Hepatic stellate cell (primary cell): ENCODE data around the gene LVRN.
A peak's percentile ranks its signal among the peaks of the same experiment; 100 is the strongest.
"Not testable (repeated sequence)": the region's sequence is repeated elsewhere in the genome, so short reads cannot be mapped to it uniquely, and the experiment has no call there.

Source experiments
- DNase-seq: peaks from one replicate; pipeline ENCODE4 v3.0.0; 2011; ENCODE audit warnings: low spot score

LVRN gene, protein sequence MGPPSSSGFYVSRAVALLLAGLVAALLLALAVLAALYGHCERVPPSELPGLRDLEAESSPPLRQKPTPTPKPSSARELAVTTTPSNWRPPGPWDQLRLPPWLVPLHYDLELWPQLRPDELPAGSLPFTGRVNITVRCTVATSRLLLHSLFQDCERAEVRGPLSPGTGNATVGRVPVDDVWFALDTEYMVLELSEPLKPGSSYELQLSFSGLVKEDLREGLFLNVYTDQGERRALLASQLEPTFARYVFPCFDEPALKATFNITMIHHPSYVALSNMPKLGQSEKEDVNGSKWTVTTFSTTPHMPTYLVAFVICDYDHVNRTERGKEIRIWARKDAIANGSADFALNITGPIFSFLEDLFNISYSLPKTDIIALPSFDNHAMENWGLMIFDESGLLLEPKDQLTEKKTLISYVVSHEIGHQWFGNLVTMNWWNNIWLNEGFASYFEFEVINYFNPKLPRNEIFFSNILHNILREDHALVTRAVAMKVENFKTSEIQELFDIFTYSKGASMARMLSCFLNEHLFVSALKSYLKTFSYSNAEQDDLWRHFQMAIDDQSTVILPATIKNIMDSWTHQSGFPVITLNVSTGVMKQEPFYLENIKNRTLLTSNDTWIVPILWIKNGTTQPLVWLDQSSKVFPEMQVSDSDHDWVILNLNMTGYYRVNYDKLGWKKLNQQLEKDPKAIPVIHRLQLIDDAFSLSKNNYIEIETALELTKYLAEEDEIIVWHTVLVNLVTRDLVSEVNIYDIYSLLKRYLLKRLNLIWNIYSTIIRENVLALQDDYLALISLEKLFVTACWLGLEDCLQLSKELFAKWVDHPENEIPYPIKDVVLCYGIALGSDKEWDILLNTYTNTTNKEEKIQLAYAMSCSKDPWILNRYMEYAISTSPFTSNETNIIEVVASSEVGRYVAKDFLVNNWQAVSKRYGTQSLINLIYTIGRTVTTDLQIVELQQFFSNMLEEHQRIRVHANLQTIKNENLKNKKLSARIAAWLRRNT

DNA sequence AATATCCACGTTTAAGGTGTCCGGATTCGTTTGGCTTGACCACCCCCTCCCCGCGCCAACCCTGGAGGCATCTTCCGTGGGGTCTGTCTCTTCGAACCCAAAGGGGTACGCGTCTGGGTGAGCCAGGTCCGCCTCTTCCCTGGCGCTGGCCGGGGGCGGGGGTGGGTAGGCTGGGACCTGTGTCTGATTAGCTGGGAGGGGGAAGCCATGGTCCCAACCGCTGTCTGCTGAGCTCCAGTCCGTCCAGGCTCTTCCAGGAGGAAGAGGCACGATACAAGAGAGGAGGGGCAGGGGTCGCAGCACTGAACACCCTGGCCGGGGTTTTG lies at the start of gene LVRN:
Gene LVRN (plus strand): TSS at position 237 of the 326 bp plus-strand sequence. CDS start 143 bp downstream, outside the sequence.
- no peak for DNase-seq

DNA sequence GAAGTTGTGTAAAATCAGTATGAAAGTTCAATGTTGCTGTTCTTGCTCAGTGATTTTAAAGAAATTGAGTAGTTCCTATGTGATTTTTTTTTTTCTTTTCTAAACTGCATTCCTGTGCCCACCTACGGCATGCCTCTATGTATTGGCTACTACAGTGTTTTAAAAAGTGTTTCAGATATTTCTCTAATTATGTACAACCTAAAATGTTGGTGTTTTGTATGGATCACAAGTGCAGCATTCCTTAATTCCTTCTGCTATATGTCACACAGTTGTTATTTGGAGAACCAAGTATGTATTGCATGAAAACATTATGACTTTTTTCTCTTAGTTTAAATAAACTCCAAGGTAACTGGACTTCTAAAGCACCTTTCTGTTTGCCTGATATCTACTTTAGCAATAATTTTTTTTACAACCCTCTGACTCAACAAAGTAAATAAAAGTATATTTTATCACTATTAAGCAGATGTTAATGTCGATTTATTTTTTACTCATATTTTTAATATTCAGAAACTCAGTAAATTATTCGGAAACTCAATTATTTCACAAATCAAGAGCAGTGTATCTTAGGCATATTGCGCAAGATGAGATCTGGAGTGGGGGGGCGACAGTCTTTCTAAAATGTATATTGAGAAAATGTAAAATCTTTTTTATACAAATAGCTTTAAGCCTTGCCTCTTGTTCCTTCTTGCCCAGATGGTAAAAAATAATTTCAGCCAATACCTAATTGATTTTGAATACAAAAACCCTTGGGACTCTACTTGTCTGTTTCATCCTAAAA lies 48.5 kb upstream of the LVRN start:
- DNase-seq, result not testable (repeated sequence)

DNA sequence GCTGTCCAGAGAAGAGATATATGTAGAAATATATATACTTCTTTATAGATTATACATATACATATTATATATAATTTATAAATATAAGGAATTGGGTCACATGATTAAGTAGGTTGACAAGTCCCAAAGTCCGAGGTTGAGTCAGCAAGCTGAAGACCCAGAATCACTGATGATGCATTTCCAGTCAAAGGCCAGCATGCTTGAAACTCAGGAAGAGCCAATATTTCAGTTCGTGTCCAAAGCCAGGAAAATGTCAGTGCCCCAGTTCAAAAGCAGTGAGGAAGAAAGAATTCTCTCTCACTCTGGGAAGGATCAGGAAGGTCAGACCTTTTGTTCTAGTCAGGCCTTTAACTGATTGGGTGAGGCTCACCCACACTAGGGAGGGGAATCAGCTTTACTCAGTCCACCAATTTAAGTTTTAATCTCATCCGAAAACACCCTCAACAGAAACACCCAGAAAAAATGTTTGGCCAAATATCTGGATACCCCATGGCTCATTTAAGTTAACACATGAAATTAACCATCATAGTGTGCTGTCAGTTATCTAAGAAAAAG lies 42.0 kb upstream of the LVRN start:
- DNase-seq, result no peak

DNA sequence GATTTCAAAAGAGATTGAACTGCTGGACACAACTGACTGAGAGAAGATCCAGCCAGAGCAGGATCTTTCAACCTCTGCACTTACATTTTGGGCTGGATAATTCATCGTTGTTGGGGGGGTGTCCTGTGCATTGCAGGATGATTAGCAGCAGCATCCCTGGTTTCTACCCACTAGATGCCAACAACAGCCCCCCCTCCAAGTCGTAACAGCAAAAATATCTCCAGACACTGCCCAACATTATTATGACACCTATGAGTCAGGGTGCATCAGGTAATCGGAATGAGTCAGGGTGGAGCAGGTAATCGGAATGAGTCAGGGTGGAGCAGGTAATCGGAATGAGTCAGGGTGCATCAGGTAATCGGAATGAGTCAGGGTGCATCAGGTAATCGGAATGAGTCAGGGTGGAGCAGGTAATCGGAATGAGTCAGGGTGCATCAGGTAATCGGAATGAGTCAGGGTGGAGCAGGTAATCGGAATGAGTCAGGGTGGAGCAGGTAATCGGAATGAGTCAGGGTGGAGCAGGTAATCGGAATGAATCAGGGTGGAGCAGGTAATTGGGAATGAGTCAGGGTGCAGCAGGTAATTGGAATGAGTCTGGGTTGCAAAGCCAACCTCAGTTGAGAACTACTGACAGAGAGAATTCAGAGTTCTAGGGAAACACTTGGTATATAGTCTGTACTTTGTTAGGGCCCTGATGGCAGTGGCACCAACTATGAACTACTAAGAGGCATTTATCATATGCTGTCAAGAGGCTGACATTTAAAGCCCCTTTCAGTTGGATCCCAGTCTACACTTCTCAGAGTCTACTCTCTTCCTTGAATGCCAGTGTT lies 33.5 kb upstream of the LVRN start:
- not testable (repeated sequence) for DNase-seq

DNA sequence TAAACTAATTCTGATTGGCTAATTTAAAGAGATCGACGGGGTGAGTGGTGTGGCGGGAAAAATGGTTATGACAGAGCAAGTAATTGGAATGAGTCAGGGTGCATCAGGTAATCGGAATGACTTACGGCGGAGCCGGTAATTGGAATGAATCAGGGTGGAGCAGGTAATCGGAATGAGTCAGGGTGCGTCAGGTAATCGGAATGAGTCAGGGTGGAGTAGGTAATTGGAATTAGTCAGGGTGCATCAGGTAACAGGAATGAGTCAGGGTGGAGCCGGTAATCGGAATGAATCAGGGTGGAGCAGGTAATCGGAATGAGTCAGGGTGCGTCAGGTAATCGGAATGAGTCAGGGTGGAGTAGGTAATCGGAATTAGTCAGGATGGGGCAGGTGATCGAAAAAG lies 32.1 kb upstream of the LVRN start:
- not testable (repeated sequence) for DNase-seq

DNA sequence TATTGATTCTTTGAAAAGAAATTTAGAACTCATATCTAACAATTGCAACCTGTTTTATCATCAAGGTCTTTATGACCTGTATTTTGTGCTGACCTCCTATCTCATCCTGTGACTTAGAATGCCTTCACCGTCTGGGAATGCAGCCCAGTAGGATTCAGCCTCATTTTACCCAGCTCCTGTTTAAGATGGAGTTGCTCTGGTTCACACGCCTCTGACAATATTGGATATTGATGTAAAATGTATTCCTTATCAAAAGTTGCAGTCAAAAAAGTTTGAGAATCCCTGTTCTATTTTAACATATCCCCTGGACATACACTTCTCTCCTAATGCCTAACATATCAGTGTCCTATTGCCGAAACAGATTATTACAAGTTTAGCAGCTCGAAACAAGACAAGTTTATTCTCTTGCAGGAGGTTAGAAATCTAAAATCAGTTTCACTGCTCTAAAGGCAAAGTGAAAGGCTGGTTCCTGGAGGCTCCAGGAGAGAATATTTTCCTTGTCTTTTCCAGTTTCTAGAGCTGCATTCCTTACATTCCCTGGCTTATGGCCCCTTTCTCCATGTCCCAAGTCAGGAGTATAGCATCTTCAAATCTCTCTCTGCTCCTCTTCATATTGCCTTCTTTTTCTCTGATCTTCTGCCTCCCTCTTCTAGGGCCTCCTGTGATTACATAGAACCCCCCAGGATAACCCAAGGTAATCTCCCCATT lies 31.5 kb upstream of the LVRN start:
- no peak for DNase-seq

DNA sequence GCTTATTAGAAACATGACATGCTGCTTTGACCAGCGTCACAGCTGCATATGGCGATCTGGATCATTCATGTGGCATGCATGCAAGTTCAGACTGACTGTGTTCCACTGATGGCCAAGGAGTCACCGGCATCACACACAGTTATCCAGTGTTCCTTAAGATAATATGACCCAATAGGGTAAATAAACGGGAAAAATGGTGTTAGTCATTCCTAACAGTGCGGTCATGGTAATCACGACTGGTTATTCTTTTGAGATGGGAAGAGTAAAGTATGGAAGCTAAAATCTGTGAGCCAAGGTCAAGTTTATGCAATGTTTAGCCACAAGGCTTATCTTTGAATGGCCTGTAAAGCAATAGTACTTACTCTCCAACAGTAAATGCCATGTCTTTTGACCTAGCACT lies 29.3 kb upstream of the LVRN start:
- DNase-seq, result no peak

DNA sequence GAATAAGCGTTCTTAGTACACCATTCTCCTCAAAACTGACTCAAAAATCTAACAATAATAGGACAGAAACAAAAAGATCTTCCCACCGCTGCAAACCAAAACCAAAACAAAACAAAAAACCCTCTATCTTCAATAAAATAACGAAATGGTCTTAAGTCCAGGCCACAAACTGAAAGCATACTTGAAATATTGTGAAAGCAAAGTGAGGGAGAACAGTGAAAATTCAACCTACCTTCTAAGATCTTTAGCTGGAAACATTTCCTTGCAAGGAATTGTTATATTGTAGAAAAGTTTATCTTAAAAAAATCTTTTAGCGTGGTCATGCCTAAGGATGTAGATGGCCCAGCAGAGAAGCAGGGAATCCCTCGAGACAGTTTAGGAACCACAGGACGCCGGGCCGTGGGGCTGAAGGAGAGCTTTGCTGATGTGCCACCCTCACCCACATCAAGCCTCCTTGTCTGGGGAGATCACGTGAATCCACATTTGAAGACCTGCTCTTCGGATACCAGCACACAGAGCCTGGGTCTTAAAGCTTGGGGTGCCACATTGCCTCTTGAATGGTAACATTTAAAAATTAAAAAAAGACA lies 27.8 kb upstream of the LVRN start:
- DNase-seq, result no peak

DNA sequence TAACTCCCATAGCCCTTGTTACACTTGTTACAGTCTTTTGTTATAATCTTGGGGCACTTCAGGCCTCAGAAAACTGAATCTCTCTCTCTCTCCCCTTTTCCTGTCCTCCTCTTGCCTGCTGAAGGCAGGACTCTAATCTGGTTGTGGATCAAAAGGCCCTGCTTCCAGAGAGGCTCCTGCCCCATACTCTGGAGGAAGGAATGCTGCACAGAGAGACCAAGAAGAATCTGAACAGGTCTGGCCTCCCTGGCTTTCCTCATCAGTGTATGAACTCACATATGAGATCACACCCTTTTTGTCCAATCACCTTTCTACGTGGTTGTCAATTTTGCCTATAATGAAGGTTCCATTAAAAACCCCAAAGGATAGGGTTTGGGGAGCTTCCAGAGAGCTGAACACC lies 26.2 kb upstream of the LVRN start:
- DNase-seq, result no peak

DNA sequence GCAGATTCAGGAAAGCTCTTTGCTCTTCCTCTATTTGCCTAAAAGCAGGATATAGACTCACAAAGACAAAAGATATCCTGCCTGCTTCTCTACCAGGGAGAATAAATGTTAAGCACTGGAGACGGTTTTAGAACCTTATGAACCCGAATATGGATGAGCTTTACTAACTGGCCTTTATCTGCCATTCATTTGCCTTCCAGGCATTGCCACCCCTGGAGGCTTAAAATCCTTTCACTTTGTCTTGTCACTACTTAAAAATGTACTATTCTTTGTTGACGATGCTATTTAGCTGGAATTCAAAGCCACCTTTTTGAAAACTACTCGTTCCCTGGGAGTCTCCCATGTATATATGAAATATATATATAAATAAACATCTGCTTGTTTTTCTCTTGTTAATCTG lies 23.2 kb upstream of the LVRN start:
- DNase-seq, result no peak

DNA sequence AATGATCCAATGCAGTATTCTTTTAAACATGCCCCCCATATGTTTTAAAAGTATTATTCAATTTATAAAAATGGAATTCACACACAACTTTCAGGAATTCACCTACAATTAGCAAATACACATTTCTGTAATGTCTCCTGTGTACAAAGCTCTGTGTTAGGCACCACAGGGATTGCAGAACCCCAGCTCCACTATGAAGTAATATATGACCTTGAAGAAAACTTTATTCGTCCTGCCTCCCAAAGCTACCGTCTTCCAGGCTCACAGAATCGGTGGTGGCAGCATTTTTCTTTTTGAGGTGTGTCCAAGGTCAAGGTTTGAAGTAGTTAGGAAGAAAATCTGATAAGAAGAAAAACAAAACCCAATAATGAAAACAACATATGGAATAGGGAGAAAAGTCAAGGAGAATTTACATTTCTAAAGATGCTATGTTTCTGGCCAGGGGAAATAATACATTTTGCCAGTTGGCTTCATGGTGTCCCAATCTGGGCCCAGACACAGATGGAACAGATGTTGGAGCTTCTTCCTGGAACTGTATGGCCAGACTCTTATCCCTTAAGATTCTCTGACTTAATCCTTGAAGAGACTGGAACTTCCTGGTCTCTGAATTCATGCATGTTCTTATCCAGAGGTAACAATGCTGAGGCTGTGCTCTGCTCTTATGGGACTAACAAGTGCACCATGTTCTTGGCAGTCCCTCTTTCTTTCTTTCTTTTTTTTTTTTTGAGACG lies 22.0 kb upstream of the LVRN start:
- no peak for DNase-seq

DNA sequence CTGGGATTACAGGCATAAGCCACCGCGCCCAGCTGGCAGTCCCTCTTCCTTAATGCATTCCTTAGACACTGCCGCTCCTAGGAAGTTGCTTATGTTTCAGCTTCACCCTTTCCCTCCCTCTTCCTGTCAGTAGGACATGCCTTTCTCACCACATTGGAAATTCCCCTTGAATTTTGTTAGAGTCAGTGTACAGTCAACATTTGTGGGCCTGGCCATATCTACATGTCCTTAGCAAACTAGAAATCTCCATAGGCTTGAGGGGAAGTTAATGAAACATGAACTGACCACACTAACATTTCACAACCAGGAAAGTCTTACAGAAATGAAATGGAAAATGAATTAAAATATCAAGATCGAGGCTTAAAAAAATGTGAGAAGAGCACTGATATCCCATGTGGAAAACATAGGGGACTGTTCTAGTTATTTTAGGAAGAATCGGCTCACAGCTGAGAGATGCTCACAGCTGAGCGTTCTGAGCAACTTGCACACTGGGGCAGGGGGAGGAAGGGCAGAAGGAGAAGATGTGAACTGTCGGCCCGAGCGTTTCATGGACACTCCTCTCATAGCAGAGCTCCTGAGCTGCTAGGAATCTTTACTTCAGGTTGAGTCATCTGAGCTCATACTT lies 21.1 kb upstream of the LVRN start:
- peak; percentile 78 for DNase-seq

DNA sequence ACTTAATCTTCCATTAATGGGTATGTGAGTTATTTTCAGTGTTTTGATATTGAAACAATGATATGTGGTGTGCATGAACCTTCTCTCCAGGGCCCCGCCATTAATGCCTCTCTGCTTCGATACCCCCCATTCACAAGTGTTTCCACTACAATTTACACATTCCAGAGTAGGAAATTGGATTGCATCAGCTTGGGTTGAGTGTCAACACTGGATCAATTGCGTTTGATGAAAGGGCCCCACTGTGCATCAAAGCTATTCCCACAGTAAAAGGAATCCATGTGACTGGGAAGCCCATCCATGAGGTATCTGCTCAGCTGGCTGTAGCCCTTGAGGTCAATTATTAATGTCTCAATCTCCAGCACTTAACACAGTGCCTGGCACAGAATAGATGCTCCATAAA lies 17.8 kb upstream of the LVRN start:
- no peak for DNase-seq

DNA sequence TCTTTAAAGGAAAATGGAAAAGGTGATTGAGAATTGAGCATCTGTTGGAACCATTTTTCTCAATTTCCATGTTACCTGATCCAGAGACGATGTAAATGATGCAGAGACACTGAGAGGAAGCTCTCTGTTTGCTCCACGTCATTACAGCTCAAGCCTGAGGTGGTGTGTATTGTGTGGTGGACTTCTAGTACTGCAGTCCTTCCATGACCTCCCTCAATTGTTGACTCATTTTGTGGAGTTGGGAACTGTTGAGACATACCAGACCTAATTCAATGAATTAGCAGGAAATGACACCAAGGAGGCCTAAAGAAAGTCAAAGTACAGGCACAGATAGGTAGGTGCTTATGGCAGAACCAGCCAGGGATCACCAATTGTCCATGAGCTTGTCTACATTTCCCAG lies 15.6 kb upstream of the LVRN start:
- DNase-seq, result no peak

DNA sequence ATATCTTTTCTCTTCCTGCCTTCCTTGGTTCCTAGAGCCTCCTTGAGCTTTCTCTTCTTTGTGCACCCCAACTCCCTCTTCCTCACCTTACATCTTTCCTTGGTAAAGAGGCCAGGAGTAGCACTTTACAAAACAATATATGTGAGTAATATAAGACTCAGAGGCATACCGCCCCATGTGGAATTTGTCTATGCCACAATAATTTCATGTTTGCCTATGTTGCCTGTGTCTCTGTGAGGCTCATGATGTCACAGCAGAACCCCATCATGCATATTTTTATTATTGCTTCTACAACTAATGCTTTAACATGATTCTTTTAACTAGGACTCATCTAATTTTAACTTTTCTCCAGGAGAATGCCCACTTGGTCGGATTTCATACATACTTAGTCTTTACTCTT lies 15.0 kb upstream of the LVRN start:
- DNase-seq, result no peak

DNA sequence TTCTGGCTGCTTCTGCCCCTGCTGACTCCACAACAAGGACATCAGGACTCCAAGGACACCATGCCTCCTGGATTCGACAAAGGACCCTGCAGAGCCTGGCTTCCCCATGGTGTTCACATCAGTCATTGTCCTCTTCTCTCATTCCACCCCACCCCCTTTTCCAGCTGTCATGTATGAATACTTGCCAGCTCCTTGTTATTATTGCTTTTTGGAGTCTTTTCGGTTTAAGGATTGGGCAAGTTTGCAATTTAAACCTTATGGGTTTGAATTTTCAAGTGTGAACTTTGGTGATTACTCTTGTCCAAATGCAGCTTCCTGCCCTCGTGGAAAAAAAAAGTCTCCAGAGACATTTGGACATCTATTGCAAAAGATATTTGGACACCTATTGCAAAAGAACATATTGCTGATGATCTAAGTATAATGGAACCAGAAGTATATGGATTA lies 14.2 kb upstream of the LVRN start:
- DNase-seq, result no peak

DNA sequence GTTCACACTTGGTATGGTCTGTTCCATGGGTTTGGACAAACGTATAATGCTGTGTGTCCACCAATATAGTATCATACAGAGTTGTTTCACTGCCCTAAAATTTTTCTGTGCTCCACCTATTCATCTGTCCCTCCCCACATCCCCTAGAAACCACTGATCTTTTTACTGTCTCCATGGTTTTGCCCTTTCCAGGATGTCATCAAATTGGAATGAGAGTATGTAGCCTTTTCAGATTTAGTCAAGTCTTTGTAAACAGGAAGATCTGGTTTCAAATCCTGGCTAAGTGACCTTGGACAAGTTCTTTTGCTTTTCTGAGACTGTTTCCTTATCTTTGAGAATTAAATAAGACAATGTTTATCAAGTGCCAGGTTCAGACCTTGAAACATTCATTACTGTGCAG lies 13.2 kb upstream of the LVRN start:
- no peak for DNase-seq

DNA sequence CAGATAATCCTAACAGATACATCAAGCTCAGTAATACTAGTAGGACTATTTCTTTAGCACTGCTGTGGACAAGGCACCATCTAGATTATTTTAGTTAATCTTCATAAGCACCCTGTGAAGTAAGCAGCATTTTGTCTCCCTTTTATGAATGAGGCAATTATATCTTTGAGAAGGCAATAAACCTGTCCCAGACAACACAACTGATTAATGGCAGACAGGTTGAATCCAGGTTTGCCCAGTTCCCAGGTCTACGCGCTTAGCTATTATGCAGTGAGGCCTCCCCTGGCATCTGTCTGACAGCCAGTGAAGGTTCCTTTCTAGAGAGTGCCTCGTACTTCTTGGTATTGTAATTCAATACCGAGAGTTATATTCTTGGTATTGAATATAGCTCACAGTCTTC lies 9.7 kb upstream of the LVRN start:
- DNase-seq, result no peak

DNA sequence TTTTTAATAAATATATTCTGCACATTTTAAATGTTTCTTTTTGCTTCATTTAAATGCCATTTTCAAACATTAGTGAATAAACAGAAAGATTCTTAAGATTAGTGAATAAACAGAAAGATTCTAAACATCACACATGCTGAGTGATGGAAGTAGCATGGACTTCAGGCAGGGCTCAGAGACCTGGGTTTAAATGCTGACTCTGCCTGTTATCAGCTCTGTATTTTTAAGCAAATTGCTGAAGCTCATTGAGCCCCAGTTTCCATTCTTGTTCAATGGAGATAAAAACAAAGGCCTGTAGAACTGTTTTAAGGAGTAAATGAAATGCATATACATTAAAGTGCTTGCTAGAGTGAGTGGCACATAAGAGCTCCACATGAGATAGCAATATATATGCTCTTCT lies 8.1 kb upstream of the LVRN start:
- DNase-seq, result no peak
